Hepatocyte (in vitro differentiated cells): ENCODE measurements around the gene RALGDS.

Source experiments
- EZH2 ChIP-seq: fragments of 200-600 bp; sonication (generic); IDR thresholded peaks from 2 replicates; pipeline ENCODE4 v1.6.1; 2016; ENCODE audit warnings: antibody characterized with exemption, mild to moderate bottlenecking, borderline replicate concordance
- EZH2phosphoT487 ChIP-seq: fragments of 200-600 bp; sonication (generic); IDR thresholded peaks from one replicate; pipeline ENCODE4 v1.6.1; 2018; ENCODE audit warnings: antibody characterized with exemption, mild to moderate bottlenecking, low read depth, moderate library complexity; ENCODE audit not compliant: unreplicated experiment, severe bottlenecking
- TF ChIP-seq, protein P1 (sequence below): fragments of 200-600 bp; sonication (generic); IDR thresholded peaks from 2 replicates; pipeline ENCODE4 v1.5.1; 2016; ENCODE audit warnings: antibody characterized with exemption, mild to moderate bottlenecking; ENCODE audit not compliant: poor library complexity

DNA sequence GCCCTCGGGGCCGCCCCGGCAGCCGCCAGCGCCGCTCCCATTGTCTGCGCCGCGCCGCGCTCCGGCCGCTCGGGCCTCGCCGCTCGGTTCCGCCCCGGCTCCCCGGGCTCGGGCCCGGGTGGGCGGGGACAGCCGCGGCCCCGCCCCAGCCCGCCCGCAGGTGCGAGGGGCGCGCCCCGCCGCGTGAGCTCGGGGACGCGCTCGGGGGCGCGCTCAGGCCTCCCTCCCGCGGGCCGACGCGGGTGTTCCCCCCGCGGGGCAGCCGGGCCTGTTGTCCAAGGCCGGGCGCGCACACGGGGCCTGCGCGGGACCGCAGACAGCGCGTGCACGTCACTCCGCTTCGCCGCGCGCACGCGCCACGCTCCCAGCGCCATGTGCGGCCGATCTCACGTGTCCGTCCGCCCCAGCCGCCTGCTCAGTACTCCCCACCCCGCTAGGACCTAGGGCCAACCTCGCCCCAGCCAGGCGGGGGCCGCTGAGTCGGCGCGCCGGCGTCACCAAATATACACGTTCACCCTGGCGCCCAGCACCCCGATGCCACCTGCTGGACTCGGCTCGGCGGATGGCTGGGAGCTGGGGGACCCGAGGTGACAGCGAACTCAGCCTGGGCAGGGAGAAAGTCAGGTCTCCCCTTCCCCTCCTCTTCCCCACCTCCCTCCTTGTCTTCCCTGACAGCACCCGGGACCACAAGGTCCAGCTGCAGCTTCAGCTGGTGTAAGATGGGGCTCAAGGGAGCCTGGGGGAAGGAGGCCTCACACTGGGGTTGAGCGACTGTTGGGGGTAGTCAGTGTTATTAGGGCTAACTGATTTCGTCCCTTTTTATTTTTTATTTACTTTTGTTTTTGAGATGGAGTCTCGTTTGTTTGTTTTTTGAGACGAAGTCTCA lies 28.3 kb upstream of the RALGDS start:
- TF ChIP-seq EZH2phosphoT487 (no peak), EZH2 (no peak)
- TF ChIP-seq, protein P1, sequence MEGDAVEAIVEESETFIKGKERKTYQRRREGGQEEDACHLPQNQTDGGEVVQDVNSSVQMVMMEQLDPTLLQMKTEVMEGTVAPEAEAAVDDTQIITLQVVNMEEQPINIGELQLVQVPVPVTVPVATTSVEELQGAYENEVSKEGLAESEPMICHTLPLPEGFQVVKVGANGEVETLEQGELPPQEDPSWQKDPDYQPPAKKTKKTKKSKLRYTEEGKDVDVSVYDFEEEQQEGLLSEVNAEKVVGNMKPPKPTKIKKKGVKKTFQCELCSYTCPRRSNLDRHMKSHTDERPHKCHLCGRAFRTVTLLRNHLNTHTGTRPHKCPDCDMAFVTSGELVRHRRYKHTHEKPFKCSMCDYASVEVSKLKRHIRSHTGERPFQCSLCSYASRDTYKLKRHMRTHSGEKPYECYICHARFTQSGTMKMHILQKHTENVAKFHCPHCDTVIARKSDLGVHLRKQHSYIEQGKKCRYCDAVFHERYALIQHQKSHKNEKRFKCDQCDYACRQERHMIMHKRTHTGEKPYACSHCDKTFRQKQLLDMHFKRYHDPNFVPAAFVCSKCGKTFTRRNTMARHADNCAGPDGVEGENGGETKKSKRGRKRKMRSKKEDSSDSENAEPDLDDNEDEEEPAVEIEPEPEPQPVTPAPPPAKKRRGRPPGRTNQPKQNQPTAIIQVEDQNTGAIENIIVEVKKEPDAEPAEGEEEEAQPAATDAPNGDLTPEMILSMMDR: peak; percentile 34
